WTC11 (cell line): ENCODE measurements around the gene BHLHE40.
"Not testable (repeated sequence)": the region's sequence is repeated elsewhere in the genome, so short reads cannot be mapped to it uniquely, and the experiment has no call there.

Source experiments
- ATF3 ChIP-seq: sonication (generic); formaldehyde crosslinking; conservative IDR thresholded peaks from 2 replicates; pipeline ENCODE4 v1.8.1; 2022; ENCODE audit warnings: mild to moderate bottlenecking, missing genetic modification reagents
- CTCF ChIP-seq: fragments of 200-600 bp; IDR thresholded peaks from 2 replicates; pipeline ENCODE4 v1.8.0; 2022; ENCODE audit warnings: antibody characterized with exemption
- E2F5 ChIP-seq: sonication (generic); formaldehyde crosslinking; IDR thresholded peaks from 2 replicates; pipeline ENCODE4 v1.8.1; 2022; ENCODE audit warnings: mild to moderate bottlenecking, moderate library complexity, missing genetic modification reagents
- MLX ChIP-seq: sonication (generic); formaldehyde crosslinking; IDR thresholded peaks from 2 replicates; pipeline ENCODE4 v1.8.1; 2023; ENCODE audit warnings: mild to moderate bottlenecking, missing genetic modification reagents, moderate library complexity
- NR3C1 ChIP-seq: sonication (generic); formaldehyde crosslinking; conservative IDR thresholded peaks from 2 replicates; pipeline ENCODE4 v1.8.1; 2023; ENCODE audit warnings: low read depth, mild to moderate bottlenecking, missing genetic modification reagents
- PRDM15 ChIP-seq: sonication (generic); formaldehyde crosslinking; IDR thresholded peaks from 2 replicates; pipeline ENCODE4 v1.8.0; 2022; ENCODE audit warnings: missing genetic modification reagents
- STAT6 ChIP-seq: sonication (generic); formaldehyde crosslinking; conservative IDR thresholded peaks from 2 replicates; pipeline ENCODE4 v1.8.1; 2023; ENCODE audit warnings: mild to moderate bottlenecking, low read depth, missing genetic modification reagents, moderate library complexity
- USF2 ChIP-seq: sonication (generic); formaldehyde crosslinking; IDR thresholded peaks from 2 replicates; pipeline ENCODE4 v1.8.1; 2023; ENCODE audit warnings: mild to moderate bottlenecking, missing genetic modification reagents, moderate library complexity

- not testable (repeated sequence) for TF ChIP-seq PRDM15 (CRISPR knock-in tag); CTCF; USF2 (CRISPR knock-in tag); E2F5 (CRISPR knock-in tag); NR3C1 (CRISPR knock-in tag); STAT6; ATF3 (CRISPR knock-in tag); MLX
Measured at GRCh38 chr3:4961865-4962264, 17.4 kb upstream of the BHLHE40 start.
